Hippocampal formation (tissue), 2 donors: ENCODE measurements around the gene C1QL4.
"Not testable (repeated sequence)": the region's sequence is repeated elsewhere in the genome, so short reads cannot be mapped to it uniquely, and the experiment has no call there.

ENCODE experiments used
- DNase-seq, 2 donors: peaks; one replicate each; lab custom pipeline; 2025; lab: John Stamatoyannopoulos, UW

The C1QL4 gene

GRCh38 chr12:49301760-49302159 lies 35.2 kb downstream of the C1QL4 start:
- no peak for DNase-seq

- DNase-seq: no peak
These were observed 38.8 kb downstream of the C1QL4 start for GRCh38 chr12:49298160-49298559.

- no peak for DNase-seq
These were observed 39.3 kb downstream of the C1QL4 start for GRCh38 chr12:49297695-49298060.

GRCh38 chr12:49296836-49297694 lies 39.9 kb downstream of the C1QL4 start:
- no peak for DNase-seq

GRCh38 chr12:49296034-49296835 lies 40.8 kb downstream of the C1QL4 start:
- DNase-seq: no peak

- no peak for DNase-seq
These were observed 41.7 kb downstream of the C1QL4 start, which contains the start of gene PRPH for GRCh38 chr12:49295082-49295936. TSS of gene PRPH (plus strand) at chr12:49295147. CDS start at chr12:49295201, 54 bp downstream.

- no peak for DNase-seq
These were observed 42.2 kb downstream of the C1QL4 start for GRCh38 chr12:49294804-49295081.

GRCh38 chr12:49294086-49294803 lies 42.7 kb downstream of the C1QL4 start:
- DNase-seq: no peak

- DNase-seq: no peak
These were observed 43.7 kb downstream of the C1QL4 start for GRCh38 chr12:49293056-49293956.

GRCh38 chr12:49292729-49293055 lies 44.3 kb downstream of the C1QL4 start:
- DNase-seq: no peak

GRCh38 chr12:49288922-49289555 lies 47.9 kb downstream of the C1QL4 start:
- DNase-seq: no peak

- DNase-seq: peak; percentile 8 to 13
These were observed 48.6 kb downstream of the C1QL4 start for GRCh38 chr12:49288412-49288853.

- DNase-seq: no peak
These were observed 49.1 kb downstream of the C1QL4 start for GRCh38 chr12:49287876-49288275.

- DNase-seq: no peak
These were observed 52.3 kb downstream of the C1QL4 start for GRCh38 chr12:49284672-49285071.

- DNase-seq: no peak
These were observed 53.2 kb downstream of the C1QL4 start for GRCh38 chr12:49283541-49284429.

GRCh38 chr12:49282740-49283375 lies 54.1 kb downstream of the C1QL4 start:
- not testable (repeated sequence) for DNase-seq
